ENCODE results near the gene PDXK. TPM values are rescaled to one million over a fixed set of nuclear protein-coding genes. Genes with fewer than 3 reads are reported as not detected.
A peak's percentile ranks its signal among the peaks of the same experiment; 100 is the strongest.
"Not testable (repeated sequence)": the region's sequence is repeated elsewhere in the genome, so short reads cannot be mapped to it uniquely, and the experiment has no call there.

The PDXK gene
- total RNA-seq, 1 donor from 2014 or later = 195 TPM

- Histone ChIP-seq H3K36me3 (peaks cover 78% of the 10 kb centered on the region), H3K9me3 (no peaks in the 10 kb centered on the region), H3K4me3 (no peak overlapping the region), H3K27ac (no peak overlapping the region), H3K27me3 (ENCODE audit: low read depth) (no peaks in the 10 kb centered on the region), H3K4me1 (no peaks in the 10 kb centered on the region)
- intact Hi-C loops (cut with DNase I) = no loop called here
- no peak for ATAC-seq
- DNase-seq = peak; percentile 43
- TF ChIP-seq CTCF (IDR thresholded peaks at IDR 0.05) = no peak
Measured at GRCh38 chr21:43693981-43694380, 24.9 kb upstream of the PDXK start.

GRCh38 chr21:43694437-43695079 is 24.4 kb upstream of the PDXK start:
- Histone ChIP-seq H3K4me1 (no peaks in the 10 kb centered on the region), H3K27me3 (ENCODE audit: low read depth) (no peaks in the 10 kb centered on the region), H3K4me3 (no peak overlapping the region), H3K36me3 (peaks cover 72% of the 10 kb centered on the region), H3K27ac (no peak overlapping the region), H3K9me3 (no peaks in the 10 kb centered on the region)
- TF ChIP-seq CTCF (IDR thresholded peaks at IDR 0.05) = no peak
- ATAC-seq = no peak
- intact Hi-C loops (cut with DNase I) = no loop called here
- DNase-seq = peak; percentile 16

- peaks cover 56% of the 10 kb centered on the region for H3K36me3 ChIP-seq
- H3K4me1 ChIP-seq = no peaks in the 10 kb centered on the region
- H3K9me3 ChIP-seq = no peaks in the 10 kb centered on the region
- no peak overlapping the region for H3K4me3 ChIP-seq
- intact Hi-C loops (cut with DNase I) = no loop called here
- no peak for TF ChIP-seq CTCF (IDR thresholded peaks at IDR 0.05)
- H3K27ac ChIP-seq = no peak overlapping the region
- no peaks in the 10 kb centered on the region for H3K27me3 ChIP-seq (ENCODE audit: low read depth)
- ATAC-seq (no peak), DNase-seq (peak; percentile 35)
Measured at GRCh38 chr21:43696214-43696613, 22.7 kb upstream of the PDXK start.

- Histone ChIP-seq H3K36me3 (peaks cover 39% of the 10 kb centered on the region), H3K27me3 (ENCODE audit: low read depth) (peaks cover 3% of the 10 kb centered on the region), H3K9me3 (no peaks in the 10 kb centered on the region), H3K4me3 (no peak overlapping the region), H3K27ac (peak overlapping the region; percentile 11), H3K4me1 (peaks cover 11% of the 10 kb centered on the region)
- DNase-seq (peak; percentile 18), ATAC-seq (no peak)
- intact Hi-C loops (cut with DNase I) = no loop called here
- TF ChIP-seq CTCF (IDR thresholded peaks at IDR 0.05) = no peak
Measured at GRCh38 chr21:43697758-43698643, 20.9 kb upstream of the PDXK start.

- peak; percentile 10 for DNase-seq
Measured at GRCh38 chr21:43699492-43699777, 19.5 kb upstream of the PDXK start.

More at GRCh38 chr21:43699492-43699777, 19.5 kb upstream of the PDXK start:
- H3K27ac ChIP-seq; H3K4me3 ChIP-seq; intact Hi-C loops (cut with DNase I); H3K9me3 ChIP-seq; H3K27me3 ChIP-seq (ENCODE audit: low read depth); ATAC-seq: not testable (repeated sequence)
- Histone ChIP-seq H3K36me3 (peaks cover 25% of the 10 kb centered on the region), H3K4me1 (peaks cover 16% of the 10 kb centered on the region)

Data from lower lobe of right lung (tissue), 2 donors.